OCI-LY1 (cell line): ENCODE measurements around the gene ACSL1.

Experiments
- CTCF ChIP-seq: fragments of 200-600 bp; sonication (generic), shearing (Covaris generic); IDR thresholded peaks from 2 replicates; pipeline ENCODE4 v1.5.1; 2017; ENCODE audit warnings: mild to moderate bottlenecking, antibody characterized with exemption, low read length, moderate library complexity, mixed read lengths
- EZH2 ChIP-seq: fragments of 200-600 bp; sonication (generic), shearing (Covaris generic); IDR thresholded peaks from 2 replicates; pipeline ENCODE4 v1.8.0; 2017; ENCODE audit warnings: borderline replicate concordance, mixed run types, mild to moderate bottlenecking, antibody characterized with exemption, low read length, moderate library complexity, mixed read lengths

GRCh38 chr4:184836613-184837012 lies 10.8 kb upstream of the ACSL1 start:
- no peak for TF ChIP-seq CTCF
- no peak for TF ChIP-seq EZH2
